HEK293 (cell line): ENCODE data around the gene PDCD4.

Experiments used
- KLF8 ChIP-seq: fragments of 450-650 bp; formaldehyde crosslinking; IDR thresholded peaks from 2 replicates; pipeline ENCODE4 v1.5.1; 2016; ENCODE audit warnings: missing biosample characterization, missing genetic modification characterization
- REST ChIP-seq: fragments of 450-650 bp; formaldehyde crosslinking; IDR thresholded peaks from 2 replicates; pipeline ENCODE4 v1.5.1; 2016; ENCODE audit warnings: missing biosample characterization, missing genetic modification characterization
- YY1 ChIP-seq: fragments of 450-650 bp; formaldehyde crosslinking; IDR thresholded peaks from 2 replicates; pipeline ENCODE4 v1.5.1; 2018; ENCODE audit warnings: missing biosample characterization, missing genetic modification characterization
- ZFP37 ChIP-seq: fragments of 450-650 bp; formaldehyde crosslinking; IDR thresholded peaks from 2 replicates; pipeline ENCODE4 v1.5.1; 2016; ENCODE audit warnings: missing biosample characterization, missing genetic modification characterization
- ZNF175 ChIP-seq: fragments of 450-650 bp; formaldehyde crosslinking; IDR thresholded peaks from 2 replicates; pipeline ENCODE4 v1.5.1; 2016; ENCODE audit warnings: missing biosample characterization, missing genetic modification characterization
- ZNF621 ChIP-seq: fragments of 450-650 bp; formaldehyde crosslinking; IDR thresholded peaks from 2 replicates; pipeline ENCODE4 v1.5.1; 2017; ENCODE audit warnings: missing biosample characterization, missing genetic modification characterization
- TF ChIP-seq, protein P1 (sequence below): fragments of 450-650 bp; formaldehyde crosslinking; IDR thresholded peaks from 2 replicates; pipeline ENCODE4 v1.5.1; 2016; ENCODE audit warnings: missing biosample characterization, missing genetic modification characterization

DNA sequence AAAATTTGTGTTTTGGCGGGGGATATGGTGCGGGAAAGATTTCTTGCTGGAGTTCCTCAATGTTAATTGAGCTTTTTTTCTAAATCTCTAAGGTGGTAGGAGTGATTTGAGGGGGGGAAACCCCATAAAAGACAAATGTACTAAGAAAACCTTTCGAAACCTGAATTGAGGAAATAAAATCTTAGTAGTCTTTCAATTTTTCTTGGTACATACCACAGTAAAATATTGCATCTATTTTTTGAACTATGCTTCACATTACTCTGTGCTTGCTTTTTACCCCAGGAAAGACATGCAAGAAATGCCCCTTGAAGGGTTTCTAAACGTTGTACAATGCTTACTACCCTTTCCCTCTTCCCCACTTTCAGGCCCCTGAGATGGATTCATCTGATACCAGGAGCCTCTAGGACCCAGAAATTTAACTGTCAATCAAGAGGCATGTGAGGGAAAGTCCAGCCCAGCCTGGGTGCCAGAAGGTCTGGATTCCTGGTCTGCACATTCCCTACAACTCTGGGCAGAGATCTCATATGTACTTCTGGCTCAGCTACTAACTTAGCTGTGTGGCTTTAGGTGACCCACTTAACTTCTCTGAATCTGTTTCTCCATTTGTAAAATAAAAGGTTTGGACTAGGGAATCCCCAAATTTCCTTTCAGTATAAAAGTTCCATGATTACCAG, 5.8 kb upstream of the PDCD4 start:
- TF ChIP-seq, protein P1, sequence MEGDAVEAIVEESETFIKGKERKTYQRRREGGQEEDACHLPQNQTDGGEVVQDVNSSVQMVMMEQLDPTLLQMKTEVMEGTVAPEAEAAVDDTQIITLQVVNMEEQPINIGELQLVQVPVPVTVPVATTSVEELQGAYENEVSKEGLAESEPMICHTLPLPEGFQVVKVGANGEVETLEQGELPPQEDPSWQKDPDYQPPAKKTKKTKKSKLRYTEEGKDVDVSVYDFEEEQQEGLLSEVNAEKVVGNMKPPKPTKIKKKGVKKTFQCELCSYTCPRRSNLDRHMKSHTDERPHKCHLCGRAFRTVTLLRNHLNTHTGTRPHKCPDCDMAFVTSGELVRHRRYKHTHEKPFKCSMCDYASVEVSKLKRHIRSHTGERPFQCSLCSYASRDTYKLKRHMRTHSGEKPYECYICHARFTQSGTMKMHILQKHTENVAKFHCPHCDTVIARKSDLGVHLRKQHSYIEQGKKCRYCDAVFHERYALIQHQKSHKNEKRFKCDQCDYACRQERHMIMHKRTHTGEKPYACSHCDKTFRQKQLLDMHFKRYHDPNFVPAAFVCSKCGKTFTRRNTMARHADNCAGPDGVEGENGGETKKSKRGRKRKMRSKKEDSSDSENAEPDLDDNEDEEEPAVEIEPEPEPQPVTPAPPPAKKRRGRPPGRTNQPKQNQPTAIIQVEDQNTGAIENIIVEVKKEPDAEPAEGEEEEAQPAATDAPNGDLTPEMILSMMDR, result no peak
- TF ChIP-seq ZNF621 (tag by site-specific recombination) (no peak), REST (tag by site-specific recombination) (no peak), ZFP37 (no peak), ZNF175 (tag by site-specific recombination) (no peak), KLF8 (no peak), YY1 (no peak)
